Smooth muscle cell of the coronary artery (primary cell): Measurements from ENCODE around the gene SLC9A3. TPM values are rescaled to one million over a fixed set of nuclear protein-coding genes. Genes with fewer than 3 reads are reported as not detected.

Source experiments
- total RNA-seq: library from RNA; depleted of rRNA; stranded (reverse); fragments of >200 nt; gene quantifications from 2 replicates; pipeline ENCODE4 v1.2.3, GENCODE V29; 2014; ENCODE audit warnings: low replicate concordance

Gene SLC9A3
- 0.12 and 0.60 TPM in 2 replicates for total RNA-seq

DNA sequence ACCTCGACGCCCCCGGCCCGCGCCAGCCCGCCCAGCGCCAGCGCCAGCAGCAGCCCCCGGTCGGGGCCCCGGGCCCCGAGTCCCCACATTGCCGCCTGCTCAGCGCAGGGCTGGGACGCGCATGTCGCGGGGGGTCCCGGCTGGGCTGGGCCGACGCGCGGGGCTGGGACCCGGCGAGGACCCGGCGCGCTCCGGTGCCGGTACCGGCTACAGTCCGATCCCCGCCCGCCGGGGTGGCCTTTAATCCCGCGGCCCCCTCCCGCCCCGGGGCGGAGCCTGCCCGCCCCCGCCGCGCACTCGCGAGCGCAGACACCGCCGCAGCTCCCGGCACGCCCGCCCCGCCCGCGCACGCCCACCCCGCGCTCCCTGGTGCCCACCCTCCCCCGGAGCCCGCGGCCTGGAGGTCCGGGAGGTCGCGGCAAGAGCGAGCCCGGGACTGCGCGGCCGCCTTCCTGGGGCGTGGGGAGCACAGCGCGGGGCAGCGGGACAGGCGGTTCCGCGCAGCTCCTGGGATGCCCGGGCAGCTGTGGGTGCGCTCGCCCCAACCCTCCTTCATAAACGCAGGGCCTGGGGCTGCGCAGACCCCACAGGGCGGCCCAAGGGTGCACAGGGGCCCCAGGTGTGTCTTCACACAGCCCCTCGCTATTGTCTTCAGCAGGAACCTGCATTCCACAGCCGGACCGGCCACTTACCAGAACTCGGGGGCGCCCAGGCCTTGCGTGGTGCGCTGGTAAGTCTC lies at the start of gene SLC9A3:
Gene SLC9A3, minus strand, starts transcription at position 216 of the 739 bp plus-strand sequence.

DNA sequence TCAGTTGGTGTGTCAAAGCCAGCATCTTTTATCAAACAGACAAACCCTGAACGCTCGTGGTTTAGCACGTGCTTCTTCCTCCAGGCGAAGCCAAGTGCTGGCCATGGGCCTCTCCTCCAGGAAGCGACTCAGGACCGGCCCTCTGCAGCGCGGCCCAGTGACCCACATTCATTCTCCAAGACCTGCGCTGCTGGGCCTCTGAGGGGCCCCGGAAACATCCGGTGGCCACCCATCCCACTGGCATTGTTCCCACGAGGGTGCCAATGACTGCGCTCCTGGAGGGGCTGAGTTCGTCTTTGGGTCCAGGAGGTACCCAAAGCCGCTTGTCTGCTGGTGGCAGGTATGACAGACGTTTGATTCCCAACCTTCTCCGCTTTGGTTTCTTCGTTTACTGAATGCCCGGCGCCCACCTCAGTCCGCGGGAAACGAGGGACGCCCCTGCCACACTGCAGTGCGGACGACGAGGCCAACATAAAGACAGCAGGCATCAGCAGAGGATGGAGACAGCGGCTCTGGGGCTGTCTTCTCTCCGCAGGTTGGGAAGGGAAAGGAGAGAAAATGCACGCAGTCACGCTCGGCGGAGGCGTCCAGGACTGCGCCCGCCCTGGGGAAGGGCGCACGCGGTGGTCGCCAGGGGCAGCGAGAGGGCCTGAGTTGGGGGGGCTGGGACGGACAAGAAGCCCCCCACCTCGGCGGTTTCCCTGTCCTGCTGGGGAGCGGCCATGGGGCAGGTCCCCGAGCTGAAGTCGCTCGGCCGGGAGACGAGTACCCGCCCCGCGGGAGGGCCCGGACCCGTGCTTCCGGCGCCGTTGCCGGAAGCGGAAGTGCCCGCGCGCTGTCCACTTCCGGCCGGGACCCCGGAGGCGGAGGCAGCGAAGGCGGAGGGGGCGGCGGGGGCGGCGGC lies 81.7 kb downstream of the SLC9A3 start, which contains the start of gene EXOC3:
Gene EXOC3, plus strand, starts transcription at position 842 of the 904 bp plus-strand sequence. CDS start 3,030 bp downstream, outside the sequence.

Other genes with a start within 250 kb of the SLC9A3 start
- gene AHRR, start 202.7 kb downstream of the SLC9A3 start, total RNA-seq: 7.6 and 10.7 TPM in 2 replicates
- 37.6 and 61.7 TPM in 2 replicates for gene EXOC3, start 81.3 kb downstream of the SLC9A3 start, total RNA-seq
- gene CEP72, start 87.9 kb upstream of the SLC9A3 start, total RNA-seq: 0.82 and 1.7 TPM in 2 replicates
- under 0.01 and 0.38 TPM in 2 replicates for gene TPPP, start 168.9 kb upstream of the SLC9A3 start, total RNA-seq